CD14-positive monocyte (primary cell): ENCODE data around the gene LPA. TPM values are rescaled to one million over a fixed set of nuclear protein-coding genes. Genes with fewer than 3 reads are reported as not detected.

Experiments
- DNase-seq, 3 donors: peaks; one replicate each; pipeline ENCODE4 v3.0.0-alpha.2; 2011 to 2022
- H2AFZ ChIP-seq: 2 replicates; pipeline ENCODE4 v1.6.0; 2012; ENCODE audit warnings: mild to moderate bottlenecking, low read depth, low read length, inconsistent platforms; ENCODE audit not compliant: insufficient read depth, poor library complexity, severe bottlenecking
- H3K27ac ChIP-seq, 2 donors: 1 replicate in 1 of 2; 2 replicates in 1 of 2; pipeline ENCODE4 v1.5.1; 2012 to 2013; ENCODE audit warnings: low read length in 2 of 2, control low read depth in 1 of 2, inconsistent platforms in 1 of 2, low read depth in 1 of 2, mild to moderate bottlenecking in 1 of 2
- H3K27me3 ChIP-seq, 2 donors: one replicate each; pipeline versions ENCODE4 v1.6.0 to v1.6.1; 2011 to 2013; ENCODE audit warnings: low read length in 2 of 2; ENCODE audit not compliant: control insufficient read depth in 2 of 2, insufficient read depth in 2 of 2
- H3K36me3 ChIP-seq, 2 donors: replicated peaks in 1 of 2; 1 replicate in 1 of 2; 2 replicates in 1 of 2; pipeline versions ENCODE4 v1.5.1 to v1.6.1; 2012 to 2013; ENCODE audit warnings: low read length in 2 of 2, control low read depth in 1 of 2, inconsistent platforms in 1 of 2, mild to moderate bottlenecking in 1 of 2; ENCODE audit not compliant: insufficient read depth in 2 of 2, control insufficient read depth in 1 of 2
- H3K4me1 ChIP-seq, 2 donors: 1 replicate in 1 of 2; 2 replicates in 1 of 2; pipeline versions ENCODE4 v1.5.1 to v1.6.1; 2012 to 2013; ENCODE audit warnings: low read length in 2 of 2, control low read depth in 1 of 2, inconsistent platforms in 1 of 2, mild to moderate bottlenecking in 1 of 2, moderate library complexity in 1 of 2; ENCODE audit not compliant: insufficient read depth in 2 of 2, control insufficient read depth in 1 of 2
- H3K4me2 ChIP-seq: replicated peaks from 2 replicates; pipeline ENCODE3; 2012; ENCODE audit warnings: low read length, moderate library complexity, mild to moderate bottlenecking; ENCODE audit not compliant: poor library complexity, severe bottlenecking; ENCODE audit errors: extremely low read depth
- H3K4me3 ChIP-seq, 3 experiments: fragments of 200-600 bp in 1 of 3; sonication (generic) in 1 of 3; replicated peaks in 1 of 3; 1 replicate in 2 of 3; 2 replicates in 1 of 3; pipeline ENCODE4 v1.5.1; 2011 to 2013; ENCODE audit warnings: low read length in 3 of 3, mild to moderate bottlenecking in 3 of 3, control low read depth in 2 of 3, low read depth in 2 of 3, inconsistent platforms in 1 of 3, moderate library complexity in 1 of 3
- H3K79me2 ChIP-seq: 2 replicates; pipeline ENCODE4 v1.6.0; 2012; ENCODE audit warnings: mild to moderate bottlenecking, control low read depth, inconsistent platforms, low read length, moderate library complexity; ENCODE audit not compliant: insufficient read depth
- H3K9ac ChIP-seq: 2 replicates; pipeline ENCODE4 v1.6.0; 2017; ENCODE audit warnings: low read length, mild to moderate bottlenecking; ENCODE audit not compliant: insufficient read depth, poor library complexity, severe bottlenecking
- H3K9me3 ChIP-seq, 2 donors: replicated peaks in 1 of 2; 1 replicate in 1 of 2; 2 replicates in 1 of 2; pipeline versions ENCODE4 v1.5.1 to v1.6.1; 2012 to 2013; ENCODE audit warnings: low read length in 2 of 2, control low read depth in 1 of 2; ENCODE audit not compliant: control insufficient read depth in 1 of 2, insufficient read depth in 1 of 2
- H4K20me1 ChIP-seq: 2 replicates; pipeline ENCODE4 v1.6.0; 2012; ENCODE audit warnings: mild to moderate bottlenecking, low read length, control low read depth, moderate library complexity; ENCODE audit not compliant: insufficient read depth
- H3K27ac Mint-ChIP-seq, 7 donors: one replicate each; pipeline ENCODE4 v1.8.0; 2020; ENCODE audit warnings: mild to moderate bottlenecking in 7 of 7, mixed read lengths in 7 of 7, moderate library complexity in 6 of 7, inconsistent platforms in 2 of 7
- H3K27me3 Mint-ChIP-seq, 3 donors: one replicate each; pipeline ENCODE4 v1.8.0; 2021 to 2022; ENCODE audit warnings: low read depth in 3 of 3, mild to moderate bottlenecking in 3 of 3, mixed read lengths in 3 of 3, moderate library complexity in 3 of 3, inconsistent platforms in 1 of 3
- H3K36me3 Mint-ChIP-seq, 2 donors: one replicate each; pipeline ENCODE4 v1.8.0; 2020; ENCODE audit warnings: mixed read lengths in 2 of 2, inconsistent platforms in 1 of 2, mild to moderate bottlenecking in 1 of 2
- H3K4me1 Mint-ChIP-seq: one replicate; pipeline ENCODE4 v1.8.0; 2020; ENCODE audit warnings: mild to moderate bottlenecking, mixed read lengths
- H3K4me3 Mint-ChIP-seq, 2 donors: one replicate each; pipeline ENCODE4 v1.8.0; 2020; ENCODE audit warnings: mild to moderate bottlenecking in 2 of 2, mixed read lengths in 2 of 2, moderate library complexity in 1 of 2
- H3K9me3 Mint-ChIP-seq, 7 donors: one replicate each; pipeline ENCODE4 v1.8.0; 2020 to 2022; ENCODE audit warnings: mixed read lengths in 7 of 7, mild to moderate bottlenecking in 6 of 7, moderate library complexity in 6 of 7, inconsistent platforms in 2 of 7
- CTCF ChIP-seq: fragments of 200-600 bp; IDR thresholded peaks from one replicate; pipeline ENCODE4 v1.8.0; 2022; ENCODE audit warnings: antibody characterized with exemption, mild to moderate bottlenecking
- WGBS: methylation state at CpG from one replicate; pipeline ENCODE4 v1.1.5; 2013; ENCODE audit warnings: missing lambda C conversion rate; ENCODE audit not compliant: insufficient coverage; 5-methylcytosine and 5-hydroxymethylcytosine counted together
- intact Hi-C, 2 donors: fragments of 100-400 bp; cut with micrococcal nuclease; formaldehyde crosslinking; loops; one replicate each; pipeline versions ENCODE4 v1.15.0 to v1.15.1; 2023
- polyA plus RNA-seq, 3 donors: library from polyadenylated mRNA; depleted of rRNA in 1 of 3; unstranded in 2 of 3; stranded (reverse) in 1 of 3; fragments of 300-500 nt in 2 of 3; fragments of >200 nt in 1 of 3; fragmentation: Illumina TruSeq in 2 of 3; gene quantifications; 1 replicate in 2 of 3; 2 replicates in 1 of 3; pipeline ENCODE4 v1.2.3, GENCODE V29; 2012 to 2021

Gene LPA
- polyA plus RNA-seq, 3 donors = not detected

DNA sequence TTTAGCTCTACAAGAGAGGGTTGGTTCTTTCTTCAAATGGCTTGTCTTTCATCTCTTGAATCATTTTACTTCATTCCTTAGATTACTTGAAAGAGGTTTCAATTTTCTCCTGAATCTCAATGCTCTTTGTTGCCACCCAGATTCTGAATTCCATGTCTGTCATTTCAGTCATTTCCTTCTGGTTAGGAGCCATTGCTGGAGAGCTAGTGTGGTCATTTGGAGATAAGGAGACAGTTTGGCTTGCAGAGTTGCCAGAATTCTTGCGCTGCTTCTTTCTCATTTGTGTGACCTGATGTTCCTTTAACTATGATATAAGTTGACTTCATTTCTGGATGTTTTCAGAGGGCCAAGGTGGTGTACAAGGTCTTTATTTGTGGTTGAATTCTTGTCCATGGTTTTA lies 158.1 kb downstream of the LPA start:
- Histone ChIP-seq H2AFZ (no peak overlapping the region), H3K4me1 (no peaks in the 10 kb centered on the region), H3K36me3 (no peaks in the 10 kb centered on the region), H3K79me2 (no peaks in the 10 kb centered on the region), H3K4me3 (no peak overlapping the region), H3K27ac (no peak overlapping the region), H3K9me3 (peaks cover 4 to 8% of the 10 kb centered on the region in 2 donors), H4K20me1 (no peaks in the 10 kb centered on the region), H3K27me3 (no peaks in the 10 kb centered on the region), H3K9ac (no peak overlapping the region), H3K4me2 (no peak overlapping the region)
- H3K9me3 Mint-ChIP-seq = peaks cover 4 to 15% (median 6%) of the 10 kb centered on the region in 7 donors
- TF ChIP-seq CTCF = no peak
- H3K4me3 Mint-ChIP-seq = no peak overlapping the region
- intact Hi-C loops = no loop called here
- DNase-seq = no peak
- H3K4me1 Mint-ChIP-seq = no peaks in the 10 kb centered on the region
- H3K27ac Mint-ChIP-seq = no peak overlapping the region
- 100% methylated on average over 1 of the region's 1 CpG for WGBS
- H3K27me3 Mint-ChIP-seq = peaks cover 2 to 9% (median 2%) of the 10 kb centered on the region in 3 donors
- H3K36me3 Mint-ChIP-seq = no peaks in the 10 kb centered on the region

GRCh38 chr6:160500639-160501038 lies 163.4 kb downstream of the LPA start:
- Mint-ChIP-seq H3K4me3 (no peak overlapping the region), H3K27me3 (peaks cover 0 to 5% (median 4%) of the 10 kb centered on the region in 3 donors), H3K27ac (peak overlapping the region in 1 of 7 donors; percentile 38), H3K36me3 (no peaks in the 10 kb centered on the region), H3K9me3 (peaks cover 5 to 12% (median 8%) of the 10 kb centered on the region in 7 donors), H3K4me1 (no peaks in the 10 kb centered on the region)
- TF ChIP-seq CTCF = no peak
- 100% methylated on average over 2 of the region's 4 CpGs for WGBS
- no peak overlapping the region for H3K9ac ChIP-seq
- H3K4me1 ChIP-seq = no peaks in the 10 kb centered on the region
- no peak for DNase-seq
- peaks cover 4 to 8% of the 10 kb centered on the region in 2 donors for H3K9me3 ChIP-seq
- no peaks in the 10 kb centered on the region for H3K36me3 ChIP-seq
- intact Hi-C loops = no loop called here
- H2AFZ ChIP-seq = no peak overlapping the region
- H3K4me2 ChIP-seq = no peak overlapping the region
- no peak overlapping the region for H3K4me3 ChIP-seq
- no peaks in the 10 kb centered on the region for H3K79me2 ChIP-seq
- no peak overlapping the region for H3K27ac ChIP-seq
- H3K27me3 ChIP-seq = no peaks in the 10 kb centered on the region
- no peaks in the 10 kb centered on the region for H4K20me1 ChIP-seq
